ENCODE results near the gene ZNF610.

Gene ZNF610

GRCh38 chr19:52345162-52345561 is 9.1 kb downstream of the ZNF610 start:
- H3K4me3 ChIP-seq (ENCODE audit: low read length): no peak overlapping the region
- DNase-seq (ENCODE audit: low read depth): no peak
- TF ChIP-seq, protein P1, sequence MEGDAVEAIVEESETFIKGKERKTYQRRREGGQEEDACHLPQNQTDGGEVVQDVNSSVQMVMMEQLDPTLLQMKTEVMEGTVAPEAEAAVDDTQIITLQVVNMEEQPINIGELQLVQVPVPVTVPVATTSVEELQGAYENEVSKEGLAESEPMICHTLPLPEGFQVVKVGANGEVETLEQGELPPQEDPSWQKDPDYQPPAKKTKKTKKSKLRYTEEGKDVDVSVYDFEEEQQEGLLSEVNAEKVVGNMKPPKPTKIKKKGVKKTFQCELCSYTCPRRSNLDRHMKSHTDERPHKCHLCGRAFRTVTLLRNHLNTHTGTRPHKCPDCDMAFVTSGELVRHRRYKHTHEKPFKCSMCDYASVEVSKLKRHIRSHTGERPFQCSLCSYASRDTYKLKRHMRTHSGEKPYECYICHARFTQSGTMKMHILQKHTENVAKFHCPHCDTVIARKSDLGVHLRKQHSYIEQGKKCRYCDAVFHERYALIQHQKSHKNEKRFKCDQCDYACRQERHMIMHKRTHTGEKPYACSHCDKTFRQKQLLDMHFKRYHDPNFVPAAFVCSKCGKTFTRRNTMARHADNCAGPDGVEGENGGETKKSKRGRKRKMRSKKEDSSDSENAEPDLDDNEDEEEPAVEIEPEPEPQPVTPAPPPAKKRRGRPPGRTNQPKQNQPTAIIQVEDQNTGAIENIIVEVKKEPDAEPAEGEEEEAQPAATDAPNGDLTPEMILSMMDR (IDR thresholded peaks at IDR 0.05; ENCODE audit: insufficient read depth, low read depth, low read length, missing control alignments): no peak

- TF ChIP-seq, protein P1 (IDR thresholded peaks at IDR 0.05; ENCODE audit: insufficient read depth, low read depth, low read length, missing control alignments): no peak
- DNase-seq (ENCODE audit: low read depth): no peak
- H3K4me3 ChIP-seq (ENCODE audit: low read length): no peak overlapping the region
These were observed 15.5 kb downstream of the ZNF610 start for GRCh38 chr19:52351512-52351911.

- no peak for DNase-seq (ENCODE audit: low read depth)
- TF ChIP-seq, protein P1 (IDR thresholded peaks at IDR 0.05; ENCODE audit: insufficient read depth, low read depth, low read length, missing control alignments): no peak
- no peak overlapping the region for H3K4me3 ChIP-seq (ENCODE audit: low read length)
These were observed 30.4 kb downstream of the ZNF610 start for GRCh38 chr19:52366414-52366824.

GRCh38 chr19:52369559-52370340 is 33.7 kb downstream of the ZNF610 start, which contains the start of gene ZNF880:
Gene ZNF880 (plus strand): TSS chr19:52369923. CDS start chr19:52369966, 43 bp downstream.
- TF ChIP-seq, protein P1 (IDR thresholded peaks at IDR 0.05; ENCODE audit: insufficient read depth, low read depth, low read length, missing control alignments): peak; percentile 4
- H3K4me3 ChIP-seq (ENCODE audit: low read length): peak within 1 kb of the TSS; percentile 98
- peak; percentile 91 for DNase-seq (ENCODE audit: low read depth)

DNA sequence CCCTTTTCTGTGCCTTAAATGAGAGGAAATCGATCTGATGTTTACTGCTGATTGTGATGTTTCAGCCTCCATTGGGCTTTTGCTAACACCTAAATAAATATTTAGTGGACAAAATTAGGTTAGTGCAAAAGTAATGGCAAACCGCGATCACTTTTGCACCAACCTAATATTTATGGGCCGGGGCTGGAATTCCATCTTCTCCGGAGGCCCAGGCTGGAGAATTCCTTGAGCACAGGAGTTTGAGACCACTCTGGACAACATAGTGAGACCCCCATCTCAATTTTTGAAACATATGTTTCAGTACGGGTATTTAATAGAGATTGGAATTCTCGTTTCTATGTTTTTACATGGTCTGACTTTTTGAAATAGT is 34.3 kb downstream of the ZNF610 start:
- TF ChIP-seq, protein P1 (IDR thresholded peaks at IDR 0.05; ENCODE audit: insufficient read depth, low read depth, low read length, missing control alignments): no peak
- H3K4me3 ChIP-seq (ENCODE audit: low read length): peak overlapping the region; percentile 98
- no peak for DNase-seq (ENCODE audit: low read depth)

DNA sequence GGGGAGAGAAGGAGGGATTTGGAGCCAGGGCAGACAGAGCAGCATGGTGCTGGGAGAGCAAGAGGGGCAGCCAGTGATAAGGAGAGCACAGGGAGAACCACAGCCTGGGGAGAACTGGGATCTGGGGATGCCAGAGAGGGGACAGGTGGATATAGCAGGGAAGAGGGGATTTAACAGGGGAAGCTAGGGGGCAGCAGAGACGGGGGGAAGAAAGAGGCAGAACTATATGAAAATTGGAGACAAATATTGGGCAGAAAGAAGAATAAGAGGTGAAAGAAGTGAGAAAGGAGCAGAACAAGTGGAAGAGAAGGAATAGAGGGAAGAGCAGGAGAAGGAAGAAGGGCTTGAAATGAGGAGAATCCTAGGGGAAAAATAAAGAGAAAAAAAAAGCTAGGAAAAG is 55.1 kb downstream of the ZNF610 start:
- no peak for DNase-seq (ENCODE audit: low read depth)
- TF ChIP-seq, protein P1 (IDR thresholded peaks at IDR 0.05; ENCODE audit: insufficient read depth, low read depth, low read length, missing control alignments): no peak
- H3K4me3 ChIP-seq (ENCODE audit: low read length): no peak overlapping the region
